ENCODE results near the gene CKB.
"Not testable (repeated sequence)": the region's sequence is repeated elsewhere in the genome, so short reads cannot be mapped to it uniquely, and the experiment has no call there.

Gene CKB

DNA sequence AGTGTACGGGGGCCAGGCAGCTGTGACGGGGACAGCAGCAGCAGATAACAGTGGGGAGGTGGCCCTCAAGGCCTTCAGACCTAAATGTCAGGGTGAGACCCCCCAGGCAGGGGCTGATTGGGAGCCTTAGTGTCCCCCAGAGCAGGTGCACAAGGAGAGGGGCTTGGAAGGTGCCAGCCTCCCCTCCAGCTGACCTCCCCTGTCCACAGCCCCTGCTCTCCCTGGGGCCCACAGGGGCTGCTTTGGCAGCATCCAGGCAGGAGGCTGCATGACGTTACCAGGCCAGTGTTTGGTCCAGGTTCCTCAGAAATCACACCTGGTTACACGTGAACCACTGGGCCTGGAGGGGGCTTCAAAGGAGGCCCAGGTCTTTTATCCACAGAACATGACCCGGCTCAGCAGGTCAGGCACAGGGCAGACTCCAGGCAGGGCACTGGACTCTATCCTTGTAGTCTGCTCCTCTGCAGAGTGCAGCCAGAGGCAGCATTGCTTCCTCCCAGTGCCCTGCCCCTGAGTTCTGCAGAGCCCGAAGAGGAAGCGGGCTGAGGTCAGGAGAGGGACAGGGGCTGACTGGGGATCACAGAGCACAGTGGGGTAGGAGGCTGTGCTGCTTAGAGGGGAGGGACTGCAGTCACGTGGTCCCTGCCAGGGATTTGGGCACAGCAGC is 3.8 kb upstream of the CKB start:
- Histone ChIP-seq H3K9me3 (replicated peaks; ENCODE audit: insufficient read depth, low read length) (no peaks in the 10 kb centered on the region), H2AFZ (ENCODE audit: low read length) (no peak overlapping the region), H3K4me1 (ENCODE audit: low read length) (no peaks in the 10 kb centered on the region), H3K36me3 (replicated peaks; ENCODE audit: insufficient read depth, low read length) (no peaks in the 10 kb centered on the region), H3K79me2 (ENCODE audit: low read length) (peaks cover 29% of the 10 kb centered on the region), H3K4me2 (ENCODE audit: low read depth, low read length) (no peak overlapping the region), H3F3A (ENCODE audit: insufficient read depth, low read length) (no peaks in the 10 kb centered on the region), H3K27ac (ENCODE audit: low read length) (no peak overlapping the region), H3K4me3 (ENCODE audit: low read length) (no peak overlapping the region), H3K9ac (ENCODE audit: low read length) (no peak overlapping the region), H3K27me3 (replicated peaks; ENCODE audit: insufficient read depth, low read length) (no peaks in the 10 kb centered on the region; the same call in 1 of the 2 replicates), H3K9me2 (replicated peaks; ENCODE audit: insufficient read depth, low read length) (no peaks in the 10 kb centered on the region), H4K20me1 (ENCODE audit: insufficient read depth, low read length) (no peaks in the 10 kb centered on the region)
- TF ChIP-seq CTCF (IDR thresholded peaks at IDR 0.05; ENCODE audit: low read length) (no peak), EZH2 (optimal IDR thresholded peaks at IDR 0.05; ENCODE audit: low read depth, low read length) (no peak), EZH2phosphoT487 (IDR thresholded peaks at IDR 0.05; ENCODE audit: low read length) (no peak)
- DNase-seq: no peak

GRCh38 chr14:103525430-103526246 is 3.0 kb upstream of the CKB start:
- H3K27ac ChIP-seq (ENCODE audit: low read length): not testable (repeated sequence)

GRCh38 chr14:103524002-103524935 is 1.6 kb upstream of the CKB start:
- Histone ChIP-seq H3K79me2 (ENCODE audit: low read length) (peaks cover 8% of the 10 kb centered on the region), H3K36me3 (replicated peaks; ENCODE audit: insufficient read depth, low read length) (no peaks in the 10 kb centered on the region), H3K4me3 (ENCODE audit: low read length) (no peak overlapping the region), H2AFZ (ENCODE audit: low read length) (no peak overlapping the region), H3K9me3 (replicated peaks; ENCODE audit: insufficient read depth, low read length) (no peaks in the 10 kb centered on the region), H3K4me2 (ENCODE audit: low read depth, low read length) (no peak overlapping the region), H3F3A (ENCODE audit: insufficient read depth, low read length) (no peaks in the 10 kb centered on the region), H3K27me3 (replicated peaks; ENCODE audit: insufficient read depth, low read length) (no peaks in the 10 kb centered on the region; the same call in 1 of the 2 replicates), H3K9me2 (replicated peaks; ENCODE audit: insufficient read depth, low read length) (no peaks in the 10 kb centered on the region), H4K20me1 (ENCODE audit: insufficient read depth, low read length) (no peaks in the 10 kb centered on the region), H3K27ac (ENCODE audit: low read length) (no peak overlapping the region), H3K9ac (ENCODE audit: low read length) (no peak overlapping the region), H3K4me1 (ENCODE audit: low read length) (no peaks in the 10 kb centered on the region)
- TF ChIP-seq EZH2 (optimal IDR thresholded peaks at IDR 0.05; ENCODE audit: low read depth, low read length) (no peak), CTCF (IDR thresholded peaks at IDR 0.05; ENCODE audit: low read length) (no peak), EZH2phosphoT487 (IDR thresholded peaks at IDR 0.05; ENCODE audit: low read length) (no peak)
- no peak for DNase-seq

More at GRCh38 chr14:103525430-103526246, 3.0 kb upstream of the CKB start:
- not testable (repeated sequence) for H4K20me1 ChIP-seq (ENCODE audit: insufficient read depth, low read length); DNase-seq; H3K27me3 ChIP-seq (replicated peaks; ENCODE audit: insufficient read depth, low read length); H3K4me1 ChIP-seq (ENCODE audit: low read length); H3K9me2 ChIP-seq (replicated peaks; ENCODE audit: insufficient read depth, low read length); H3K36me3 ChIP-seq (replicated peaks; ENCODE audit: insufficient read depth, low read length); H3K4me3 ChIP-seq (ENCODE audit: low read length); H3K4me2 ChIP-seq (ENCODE audit: low read depth, low read length); H3K9ac ChIP-seq (ENCODE audit: low read length); H3F3A ChIP-seq (ENCODE audit: insufficient read depth, low read length); H2AFZ ChIP-seq (ENCODE audit: low read length); H3K9me3 ChIP-seq (replicated peaks; ENCODE audit: insufficient read depth, low read length)
- H3K79me2 ChIP-seq (ENCODE audit: low read length): peaks cover 22% of the 10 kb centered on the region

All from MM.1S (cell line).